Activated naive CD4-positive, alpha-beta T cell treated with anti-CD3 and anti-CD28 coated beads, Interleukin-2, amount 50 U/mL, for 24 hours (primary cell): ENCODE results near the gene KRT3.
A peak's percentile ranks its signal among the peaks of the same experiment; 100 is the strongest.

ENCODE experiments used
- H3K27ac Mint-ChIP-seq: one replicate; pipeline ENCODE4 v1.8.0; 2021; ENCODE audit warnings: mild to moderate bottlenecking, mixed read lengths
- H3K27me3 Mint-ChIP-seq: one replicate; pipeline ENCODE4 v1.8.0; 2021; ENCODE audit warnings: mixed read lengths
- H3K36me3 Mint-ChIP-seq: one replicate; pipeline ENCODE4 v1.8.0; 2021; ENCODE audit warnings: mixed read lengths
- H3K4me1 Mint-ChIP-seq: one replicate; pipeline ENCODE4 v1.8.0; 2021; ENCODE audit warnings: mixed read lengths
- H3K4me3 Mint-ChIP-seq: one replicate; pipeline ENCODE4 v1.8.0; 2021; ENCODE audit warnings: mild to moderate bottlenecking, mixed read lengths
- H3K9me3 Mint-ChIP-seq: one replicate; pipeline ENCODE4 v1.8.0; 2021; ENCODE audit warnings: mixed read lengths

The KRT3 gene

DNA sequence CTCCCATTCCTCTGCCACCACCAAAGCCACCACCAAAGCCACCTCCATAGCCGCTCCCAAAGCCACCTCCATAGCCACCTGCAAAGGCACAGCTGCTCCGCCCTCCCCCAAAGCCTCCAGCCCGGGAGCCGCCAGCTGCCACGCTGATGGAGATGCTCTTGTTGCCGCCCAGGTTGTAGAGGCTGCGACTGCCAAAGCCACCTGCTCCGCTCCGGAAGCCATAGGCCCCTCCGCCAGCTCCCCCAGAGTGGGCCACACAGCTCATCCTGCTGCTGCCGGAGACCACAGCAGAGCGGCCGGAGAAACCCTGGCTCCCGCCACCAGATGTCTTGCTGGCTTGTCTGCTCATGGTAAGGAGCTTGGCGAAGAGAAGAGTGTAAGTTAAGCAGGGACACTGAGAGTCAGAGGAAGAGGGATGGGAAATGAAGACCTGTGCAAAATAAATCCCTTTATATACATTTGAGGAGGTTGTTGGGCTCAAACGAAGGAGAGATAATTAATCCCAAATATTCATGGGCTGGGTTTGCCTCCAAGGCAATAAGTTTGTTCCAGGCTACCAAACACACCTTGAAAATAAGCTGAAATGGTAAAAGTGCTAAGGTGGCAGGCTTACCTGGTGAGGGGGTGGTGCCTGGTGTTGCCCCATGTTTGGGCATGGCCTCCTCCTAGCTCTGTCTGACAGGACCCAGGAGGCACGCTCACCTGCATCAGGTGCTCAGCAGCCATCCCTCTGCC is at the start of gene KRT3:
KRT3 (minus strand) TSS at position 424 of the 735 bp plus-strand sequence; CDS start at position 349, 75 bp downstream.
- Mint-ChIP-seq H3K27me3 (no peaks in the 10 kb centered on the region), H3K27ac (no peak within 1 kb of the TSS), H3K36me3 (peaks cover 2% of the 10 kb centered on the region), H3K4me3 (no peak within 1 kb of the TSS), H3K9me3 (no peaks in the 10 kb centered on the region), H3K4me1 (peaks cover 17% of the 10 kb centered on the region)

- no peaks in the 10 kb centered on the region for H3K36me3 Mint-ChIP-seq
- H3K9me3 Mint-ChIP-seq = no peaks in the 10 kb centered on the region
- H3K27me3 Mint-ChIP-seq = no peaks in the 10 kb centered on the region
Measured at GRCh38 chr12:52844386-52844785, 48.5 kb upstream of the KRT3 start.

GRCh38 chr12:52839436-52840105 is 43.7 kb upstream of the KRT3 start:
- peak overlapping the region; percentile 12 for H3K27ac Mint-ChIP-seq
- H3K36me3 Mint-ChIP-seq = no peaks in the 10 kb centered on the region
- H3K4me1 Mint-ChIP-seq = peaks cover 38% of the 10 kb centered on the region
- no peaks in the 10 kb centered on the region for H3K27me3 Mint-ChIP-seq
- H3K9me3 Mint-ChIP-seq = no peaks in the 10 kb centered on the region
- no peak overlapping the region for H3K4me3 Mint-ChIP-seq

More at GRCh38 chr12:52844386-52844785, 48.5 kb upstream of the KRT3 start:
- Mint-ChIP-seq H3K27ac (no peak overlapping the region), H3K4me1 (peaks cover 6% of the 10 kb centered on the region), H3K4me3 (no peak overlapping the region)

DNA sequence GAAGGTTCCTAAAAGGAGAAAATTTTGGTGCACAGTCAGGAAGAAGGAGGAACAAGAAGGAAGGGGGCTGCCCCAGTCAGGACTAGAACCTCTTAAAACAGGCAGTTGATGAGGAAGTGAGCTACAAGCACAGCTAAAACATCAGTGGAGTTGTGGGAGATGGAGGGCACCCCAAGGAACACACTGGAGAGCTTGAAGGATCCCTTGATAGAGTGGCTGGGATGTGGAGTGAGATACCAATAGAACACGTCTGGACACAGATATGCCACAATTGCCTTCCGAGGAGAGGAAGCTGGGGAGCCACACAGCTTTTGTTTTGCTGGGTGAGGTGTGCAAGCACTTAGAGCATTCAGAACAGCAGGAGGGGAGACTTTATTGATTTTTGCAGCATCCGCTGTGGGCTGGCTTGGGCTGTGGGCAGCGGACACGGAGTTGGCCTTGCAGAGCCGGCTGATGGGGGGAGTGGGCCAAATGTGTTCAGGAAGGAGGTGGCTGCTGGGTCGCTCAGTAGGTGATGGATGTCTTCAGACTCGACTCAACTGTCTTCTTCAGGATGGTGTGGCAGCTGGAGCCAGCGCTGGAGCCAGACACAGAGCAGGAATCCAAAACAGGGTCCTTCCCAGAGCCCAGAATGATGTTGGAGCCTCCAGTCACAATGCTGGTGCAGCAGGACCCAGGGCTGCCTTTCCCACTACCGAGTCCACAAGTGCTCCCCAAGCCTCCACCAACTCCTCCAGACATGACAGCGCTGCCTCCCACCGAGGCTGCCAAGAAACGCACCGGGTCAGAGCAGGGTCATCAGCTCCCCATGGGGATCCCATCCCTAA is 42.9 kb upstream of the KRT3 start:
- Mint-ChIP-seq H3K4me3 (no peak overlapping the region), H3K36me3 (no peaks in the 10 kb centered on the region), H3K27me3 (no peaks in the 10 kb centered on the region), H3K9me3 (no peaks in the 10 kb centered on the region), H3K27ac (peak overlapping the region; percentile 12), H3K4me1 (peaks cover 38% of the 10 kb centered on the region)

DNA sequence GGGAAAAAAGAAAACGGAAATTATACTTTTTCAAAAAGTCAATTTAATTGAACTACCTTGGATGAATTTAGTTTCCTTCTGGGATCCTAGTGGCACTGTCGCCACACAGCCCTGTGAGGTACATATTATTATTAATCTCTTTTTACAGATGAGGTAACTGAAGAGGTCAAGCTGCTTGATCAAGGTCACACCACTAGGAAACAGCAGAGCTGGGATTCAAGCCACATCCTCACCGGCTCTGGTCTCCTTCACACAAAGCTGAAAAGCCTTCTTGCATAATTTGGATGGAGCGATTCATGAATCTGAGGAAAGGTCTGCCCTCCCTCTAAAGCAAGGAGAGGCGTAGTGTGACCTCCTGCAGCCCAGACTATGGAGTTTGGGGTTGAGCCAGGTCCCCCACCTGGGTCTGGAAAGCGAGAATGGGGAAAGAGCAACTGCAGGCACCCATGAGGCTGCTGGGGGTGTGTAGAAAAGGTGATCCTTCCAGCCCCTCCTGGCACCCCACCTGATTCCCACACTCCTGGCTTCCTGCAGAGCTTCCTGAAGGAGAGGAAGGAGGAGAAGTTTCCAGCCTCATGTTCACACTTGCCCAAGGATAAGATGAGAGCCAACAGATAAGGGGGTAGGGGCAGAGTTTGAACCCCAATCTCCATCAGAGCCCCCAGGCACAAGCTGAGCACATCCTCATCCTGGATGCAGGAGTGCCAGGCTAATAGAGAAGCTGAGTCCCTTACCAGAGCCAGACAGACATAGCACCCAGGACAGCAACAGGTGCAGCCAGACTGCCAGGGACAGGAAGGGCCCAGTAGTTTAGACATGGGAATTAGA is 42.1 kb upstream of the KRT3 start:
- Mint-ChIP-seq H3K27ac (peak overlapping the region; percentile 42), H3K9me3 (no peaks in the 10 kb centered on the region), H3K4me3 (no peak overlapping the region), H3K36me3 (no peaks in the 10 kb centered on the region), H3K4me1 (peaks cover 38% of the 10 kb centered on the region), H3K27me3 (no peaks in the 10 kb centered on the region)

DNA sequence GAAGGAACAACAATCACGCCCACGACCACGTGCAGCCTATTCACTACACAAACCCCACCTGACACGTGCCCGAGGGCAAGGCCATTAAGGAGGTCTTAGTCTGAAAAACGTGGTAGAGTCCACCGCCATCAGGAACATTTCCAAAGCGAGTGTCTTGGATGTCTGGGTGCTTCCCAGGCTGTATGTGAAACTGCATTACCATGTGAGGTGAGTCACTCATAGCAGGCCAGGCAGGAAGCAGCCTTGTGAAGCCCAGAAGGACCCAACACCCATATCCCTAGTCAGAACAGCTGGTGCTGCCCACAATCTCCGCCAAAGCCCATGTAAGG is 41.5 kb upstream of the KRT3 start:
- H3K27ac Mint-ChIP-seq = no peak overlapping the region
- no peaks in the 10 kb centered on the region for H3K9me3 Mint-ChIP-seq
- H3K4me3 Mint-ChIP-seq = no peak overlapping the region
- H3K4me1 Mint-ChIP-seq = peaks cover 35% of the 10 kb centered on the region
- no peaks in the 10 kb centered on the region for H3K27me3 Mint-ChIP-seq
- no peaks in the 10 kb centered on the region for H3K36me3 Mint-ChIP-seq

- H3K4me1 Mint-ChIP-seq = peaks cover 32% of the 10 kb centered on the region
- H3K9me3 Mint-ChIP-seq = no peaks in the 10 kb centered on the region
- H3K36me3 Mint-ChIP-seq = no peaks in the 10 kb centered on the region
- peak overlapping the region; percentile 2 for H3K4me3 Mint-ChIP-seq
- H3K27me3 Mint-ChIP-seq = no peaks in the 10 kb centered on the region
- H3K27ac Mint-ChIP-seq = peak overlapping the region; percentile 82
Measured at GRCh38 chr12:52836491-52837412, 40.8 kb upstream of the KRT3 start.

- no peaks in the 10 kb centered on the region for H3K27me3 Mint-ChIP-seq
Measured at GRCh38 chr12:52836042-52836466, 40.1 kb upstream of the KRT3 start.

DNA sequence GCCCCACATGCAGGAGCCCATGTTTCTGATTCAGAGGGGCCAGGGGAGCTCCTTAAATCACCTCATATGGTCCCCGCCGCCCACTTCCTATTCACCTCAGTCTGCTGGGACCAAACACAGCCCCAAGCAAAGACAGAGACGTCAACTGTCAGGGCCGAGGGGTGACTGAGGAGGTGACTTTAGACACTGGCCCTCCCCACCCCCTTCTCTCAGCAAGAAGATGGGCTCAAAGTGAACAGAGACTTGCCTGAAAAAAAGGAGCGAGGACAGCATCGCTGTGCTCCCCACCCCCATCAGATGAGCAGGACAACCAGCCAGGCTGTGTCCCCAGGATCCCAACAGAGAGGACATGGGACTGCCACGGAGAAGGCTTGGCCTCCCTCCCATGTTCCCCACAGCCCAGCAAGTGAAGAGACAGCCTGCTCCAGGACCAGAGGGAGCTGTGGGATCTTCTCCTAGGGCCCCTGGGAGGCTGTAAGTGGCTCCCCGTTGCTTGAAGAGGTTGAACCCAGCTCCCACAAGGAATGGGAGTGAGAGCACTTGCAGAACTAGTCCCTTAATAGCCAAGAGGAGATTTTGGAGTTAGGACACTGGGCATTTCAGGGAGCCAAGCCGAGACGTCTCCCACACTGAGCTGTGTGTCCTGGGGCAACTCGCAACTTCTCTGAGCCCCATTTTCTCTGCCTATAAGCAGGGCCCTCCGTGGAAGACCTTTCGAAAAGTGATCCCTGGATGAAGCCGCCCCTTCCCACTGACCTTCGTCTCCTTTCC is 39.5 kb upstream of the KRT3 start:
- H3K36me3 Mint-ChIP-seq = no peaks in the 10 kb centered on the region
- H3K9me3 Mint-ChIP-seq = no peaks in the 10 kb centered on the region
- no peaks in the 10 kb centered on the region for H3K27me3 Mint-ChIP-seq
- peaks cover 32% of the 10 kb centered on the region for H3K4me1 Mint-ChIP-seq
- peak overlapping the region; percentile 82 for H3K27ac Mint-ChIP-seq
- H3K4me3 Mint-ChIP-seq = peak overlapping the region; percentile 2

More at GRCh38 chr12:52836042-52836466, 40.1 kb upstream of the KRT3 start:
- peak overlapping the region; percentile 2 for H3K4me3 Mint-ChIP-seq
- no peaks in the 10 kb centered on the region for H3K9me3 Mint-ChIP-seq
- peak overlapping the region; percentile 82 for H3K27ac Mint-ChIP-seq
- H3K36me3 Mint-ChIP-seq = no peaks in the 10 kb centered on the region
- H3K4me1 Mint-ChIP-seq = peaks cover 32% of the 10 kb centered on the region

DNA sequence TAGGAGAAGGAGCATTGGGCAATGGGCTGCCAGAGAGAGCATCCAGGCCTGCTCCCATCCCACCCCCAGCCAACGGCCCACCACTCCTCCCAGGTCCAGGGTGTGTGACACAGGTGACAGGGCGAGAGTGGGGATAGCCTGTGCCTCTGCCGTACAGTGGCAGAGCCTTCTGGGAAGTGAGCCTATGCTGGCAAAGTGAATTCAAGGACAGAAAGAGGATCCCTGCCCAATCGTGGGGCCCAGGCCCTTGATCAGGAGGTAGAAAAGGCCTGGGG is 38.7 kb upstream of the KRT3 start:
- Mint-ChIP-seq H3K4me1 (peaks cover 35% of the 10 kb centered on the region), H3K9me3 (no peaks in the 10 kb centered on the region), H3K27me3 (no peaks in the 10 kb centered on the region), H3K4me3 (no peak overlapping the region), H3K27ac (no peak overlapping the region), H3K36me3 (no peaks in the 10 kb centered on the region)

DNA sequence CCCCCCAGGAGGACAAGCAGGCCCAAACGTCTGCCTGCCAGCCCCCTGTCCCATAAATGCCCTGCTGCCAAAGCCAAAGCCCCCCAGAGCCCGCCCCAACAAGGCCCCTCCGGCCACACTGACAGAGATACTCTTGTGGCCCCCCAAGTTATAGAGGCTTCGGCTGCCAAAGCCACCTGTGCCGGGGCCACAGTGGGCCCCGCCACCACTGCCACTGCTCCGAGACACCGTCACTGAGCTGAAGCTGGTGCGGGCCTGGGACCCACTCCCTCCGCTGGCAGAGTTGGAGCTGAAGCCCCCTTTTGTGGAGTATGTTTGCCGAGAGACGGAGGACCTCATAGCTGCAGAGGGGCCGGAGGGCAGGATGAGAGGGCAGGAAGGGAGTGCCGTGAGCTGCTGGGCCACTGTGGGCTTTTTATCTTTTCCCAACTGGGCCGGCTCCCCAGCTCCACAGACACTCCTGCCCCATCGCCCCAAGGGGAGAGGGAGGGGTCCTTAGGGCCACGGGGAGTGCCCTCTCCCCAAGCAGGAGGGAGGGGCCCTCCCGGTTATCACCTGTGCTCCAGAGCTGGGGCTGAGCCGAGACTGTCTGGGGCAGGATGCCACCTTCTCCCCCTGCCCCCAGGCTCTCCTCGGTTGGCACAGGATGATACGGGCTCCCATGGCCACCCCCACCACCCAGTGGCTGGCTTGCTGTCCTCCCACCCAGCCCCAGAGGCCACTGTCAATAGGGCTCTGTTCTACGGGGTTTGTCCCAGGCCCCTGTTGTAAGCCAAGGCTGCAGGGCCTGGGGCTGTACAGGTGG is 38.2 kb upstream of the KRT3 start, which contains the start of gene KRT79:
KRT79 (minus strand) TSS at position 390 of the 805 bp plus-strand sequence; CDS start at position 339, 51 bp downstream.
- no peaks in the 10 kb centered on the region for H3K9me3 Mint-ChIP-seq
- H3K4me3 Mint-ChIP-seq = no peak within 1 kb of the TSS
- no peak within 1 kb of the TSS for H3K27ac Mint-ChIP-seq
- H3K27me3 Mint-ChIP-seq = no peaks in the 10 kb centered on the region
- no peaks in the 10 kb centered on the region for H3K36me3 Mint-ChIP-seq
- H3K4me1 Mint-ChIP-seq = peaks cover 38% of the 10 kb centered on the region

GRCh38 chr12:52832985-52833905 is 37.3 kb upstream of the KRT3 start:
- H3K4me3 Mint-ChIP-seq = no peak overlapping the region
- H3K27me3 Mint-ChIP-seq = no peaks in the 10 kb centered on the region
- H3K36me3 Mint-ChIP-seq = no peaks in the 10 kb centered on the region
- no peak overlapping the region for H3K27ac Mint-ChIP-seq
- no peaks in the 10 kb centered on the region for H3K9me3 Mint-ChIP-seq
- peaks cover 41% of the 10 kb centered on the region for H3K4me1 Mint-ChIP-seq
